Muscle layer of colon (tissue), 2 donors: ENCODE results near the gene CASP4.
A peak's percentile ranks its signal among the peaks of the same experiment; 100 is the strongest.
"Not testable (repeated sequence)": the region's sequence is repeated elsewhere in the genome, so short reads cannot be mapped to it uniquely, and the experiment has no call there.

Source experiments
- H3K27ac ChIP-seq: one replicate; pipeline ENCODE4 v1.7.0; 2013; ENCODE audit warnings: low read depth, mild to moderate bottlenecking, low read length, moderate library complexity
- H3K27me3 ChIP-seq, 2 donors: one replicate each; pipeline ENCODE4 v1.7.0; 2013; ENCODE audit warnings: low read length in 2 of 2, mild to moderate bottlenecking in 2 of 2; ENCODE audit not compliant: insufficient read depth in 2 of 2, control insufficient read depth in 1 of 2
- H3K36me3 ChIP-seq: one replicate; pipeline ENCODE4 v1.7.0; 2013; ENCODE audit warnings: mild to moderate bottlenecking, low read length; ENCODE audit not compliant: insufficient read depth
- H3K4me1 ChIP-seq: one replicate; pipeline ENCODE4 v1.7.0; 2013; ENCODE audit warnings: mild to moderate bottlenecking, low read length; ENCODE audit not compliant: insufficient read depth
- H3K4me3 ChIP-seq, 2 donors: one replicate each; pipeline ENCODE4 v1.7.0; 2013; ENCODE audit warnings: low read length in 2 of 2, low read depth in 1 of 2, mild to moderate bottlenecking in 1 of 2, moderate library complexity in 1 of 2
- H3K9ac ChIP-seq: one replicate; pipeline ENCODE4 v1.7.0; 2013; ENCODE audit warnings: low read length
- H3K9me3 ChIP-seq: one replicate; pipeline ENCODE4 v1.7.0; 2013; ENCODE audit warnings: mild to moderate bottlenecking, low read length
- donor health status: abdominal sarcoma.
- donor health status: Adenocarcinoma of cecum.

Gene CASP4

GRCh38 chr11:104956528-104956927, 11.8 kb downstream of the CASP4 start:
- H3K27me3 ChIP-seq: no peaks in the 10 kb centered on the region
- no peak overlapping the region for H3K27ac ChIP-seq
- no peaks in the 10 kb centered on the region for H3K9me3 ChIP-seq
- no peaks in the 10 kb centered on the region for H3K36me3 ChIP-seq
- no peak overlapping the region for H3K4me3 ChIP-seq
- H3K4me1 ChIP-seq: no peaks in the 10 kb centered on the region
- H3K9ac ChIP-seq: no peak overlapping the region

- Histone ChIP-seq H3K9me3 (no peaks in the 10 kb centered on the region), H3K9ac (no peak overlapping the region), H3K27me3 (no peaks in the 10 kb centered on the region), H3K4me3 (no peak overlapping the region), H3K4me1 (no peaks in the 10 kb centered on the region), H3K36me3 (peaks cover 7% of the 10 kb centered on the region), H3K27ac (no peak overlapping the region)
Observed at GRCh38 chr11:104946907-104947306, 21.5 kb downstream of the CASP4 start.

- no peaks in the 10 kb centered on the region for H3K36me3 ChIP-seq
Observed at GRCh38 chr11:104944076-104944475, 24.3 kb downstream of the CASP4 start.

GRCh38 chr11:104943561-104943960, 24.8 kb downstream of the CASP4 start:
- Histone ChIP-seq H3K9ac (no peak overlapping the region), H3K9me3 (no peaks in the 10 kb centered on the region), H3K36me3 (no peaks in the 10 kb centered on the region), H3K4me1 (no peaks in the 10 kb centered on the region), H3K27me3 (no peaks in the 10 kb centered on the region), H3K4me3 (no peak overlapping the region), H3K27ac (no peak overlapping the region)

More at GRCh38 chr11:104944076-104944475, 24.3 kb downstream of the CASP4 start:
- no peaks in the 10 kb centered on the region for H3K4me1 ChIP-seq
- no peaks in the 10 kb centered on the region for H3K27me3 ChIP-seq
- no peak overlapping the region for H3K9ac ChIP-seq
- no peak overlapping the region for H3K4me3 ChIP-seq
- no peak overlapping the region for H3K27ac ChIP-seq
- H3K9me3 ChIP-seq: no peaks in the 10 kb centered on the region

GRCh38 chr11:104934594-104934993, 33.8 kb downstream of the CASP4 start:
- no peaks in the 10 kb centered on the region for H3K36me3 ChIP-seq
- no peak overlapping the region for H3K4me3 ChIP-seq
- H3K4me1 ChIP-seq: no peaks in the 10 kb centered on the region
- H3K9ac ChIP-seq: no peak overlapping the region
- no peaks in the 10 kb centered on the region for H3K27me3 ChIP-seq
- no peak overlapping the region for H3K27ac ChIP-seq
- H3K9me3 ChIP-seq: peaks cover 6% of the 10 kb centered on the region

- not testable (repeated sequence) for H3K9me3 ChIP-seq, H3K27ac ChIP-seq, H3K4me3 ChIP-seq, H3K27me3 ChIP-seq, H3K9ac ChIP-seq, H3K36me3 ChIP-seq, H3K4me1 ChIP-seq
Observed at GRCh38 chr11:104934073-104934472, 34.3 kb downstream of the CASP4 start.

GRCh38 chr11:104928811-104929210, 39.6 kb downstream of the CASP4 start:
- Histone ChIP-seq H3K9ac (no peak overlapping the region), H3K4me1 (no peaks in the 10 kb centered on the region), H3K36me3 (no peaks in the 10 kb centered on the region), H3K4me3 (no peak overlapping the region), H3K27ac (no peak overlapping the region), H3K9me3 (peaks cover 6% of the 10 kb centered on the region), H3K27me3 (no peaks in the 10 kb centered on the region)

- no peaks in the 10 kb centered on the region for H3K27me3 ChIP-seq
- no peaks in the 10 kb centered on the region for H3K36me3 ChIP-seq
- H3K4me3 ChIP-seq: no peak overlapping the region
- H3K9me3 ChIP-seq: peaks cover 6% of the 10 kb centered on the region
- no peaks in the 10 kb centered on the region for H3K4me1 ChIP-seq
- no peak overlapping the region for H3K27ac ChIP-seq
- no peak overlapping the region for H3K9ac ChIP-seq
Observed at GRCh38 chr11:104926771-104927611, 41.4 kb downstream of the CASP4 start.

- Histone ChIP-seq H3K27me3 (no peaks in the 10 kb centered on the region), H3K4me1 (no peaks in the 10 kb centered on the region), H3K36me3 (no peaks in the 10 kb centered on the region), H3K4me3 (no peak overlapping the region), H3K27ac (no peak overlapping the region), H3K9ac (no peak overlapping the region), H3K9me3 (peaks cover 6% of the 10 kb centered on the region)
Observed at GRCh38 chr11:104925850-104926249, 42.5 kb downstream of the CASP4 start.

GRCh38 chr11:104918113-104918824, 50.1 kb downstream of the CASP4 start:
- H3K9ac ChIP-seq: peak overlapping the region; percentile 9
- no peaks in the 10 kb centered on the region for H3K27me3 ChIP-seq
- H3K27ac ChIP-seq: no peak overlapping the region
- peak overlapping the region; percentile 10 to 54 for H3K4me3 ChIP-seq
- H3K36me3 ChIP-seq: no peaks in the 10 kb centered on the region
- H3K9me3 ChIP-seq: no peaks in the 10 kb centered on the region
- H3K4me1 ChIP-seq: peaks cover 4% of the 10 kb centered on the region

- H3K27me3 ChIP-seq: no peaks in the 10 kb centered on the region
- peaks cover 4% of the 10 kb centered on the region for H3K4me1 ChIP-seq
- H3K4me3 ChIP-seq: peak overlapping the region; percentile 10 to 54
- peak overlapping the region; percentile 9 for H3K9ac ChIP-seq
- no peak overlapping the region for H3K27ac ChIP-seq
- no peaks in the 10 kb centered on the region for H3K36me3 ChIP-seq
- H3K9me3 ChIP-seq: no peaks in the 10 kb centered on the region
Observed at GRCh38 chr11:104917271-104918112, 50.9 kb downstream of the CASP4 start.
